ENCODE data around the gene OSBPL5.

The OSBPL5 gene

DNA sequence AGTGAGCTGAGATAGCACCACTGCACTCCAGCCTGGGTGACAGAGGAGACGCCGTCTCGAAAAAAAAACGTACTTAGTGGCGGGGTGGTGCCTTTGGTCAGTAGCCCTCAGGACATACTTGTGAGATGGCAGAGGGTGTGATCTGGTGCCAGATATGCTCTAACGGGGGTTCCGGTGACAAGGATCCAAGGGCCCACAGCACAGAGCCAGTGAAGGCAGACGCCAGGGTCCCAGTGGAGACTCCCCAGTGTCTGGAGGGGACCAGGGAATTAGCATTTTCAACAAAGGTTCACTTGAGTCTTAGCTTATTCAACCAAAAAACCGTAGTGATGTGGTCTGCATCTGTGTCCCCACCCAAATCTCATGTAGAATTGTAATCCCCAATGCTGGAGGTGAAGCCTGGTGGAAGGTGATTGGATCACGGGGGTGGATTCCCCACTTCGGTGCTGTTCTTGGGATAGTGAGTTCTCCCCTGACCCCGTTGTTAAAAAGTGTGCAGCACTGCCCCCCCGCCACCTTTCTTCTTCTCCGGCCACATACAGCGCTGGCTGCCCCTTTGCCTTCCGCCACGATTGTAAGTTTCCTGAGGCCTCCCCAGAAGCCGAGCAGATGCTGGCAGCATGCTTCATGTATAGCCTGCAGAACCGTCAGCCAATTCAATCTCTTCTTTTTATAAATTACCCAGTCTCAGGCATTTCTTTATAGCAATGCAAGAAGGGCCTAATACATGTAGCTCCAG is 26.6 kb upstream of the OSBPL5 start:
- TF ChIP-seq, protein P1, sequence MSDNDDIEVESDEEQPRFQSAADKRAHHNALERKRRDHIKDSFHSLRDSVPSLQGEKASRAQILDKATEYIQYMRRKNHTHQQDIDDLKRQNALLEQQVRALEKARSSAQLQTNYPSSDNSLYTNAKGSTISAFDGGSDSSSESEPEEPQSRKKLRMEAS (IDR thresholded peaks at IDR 0.05; ENCODE audit: low read depth, low read length): no peak
- TF ChIP-seq, protein P2, sequence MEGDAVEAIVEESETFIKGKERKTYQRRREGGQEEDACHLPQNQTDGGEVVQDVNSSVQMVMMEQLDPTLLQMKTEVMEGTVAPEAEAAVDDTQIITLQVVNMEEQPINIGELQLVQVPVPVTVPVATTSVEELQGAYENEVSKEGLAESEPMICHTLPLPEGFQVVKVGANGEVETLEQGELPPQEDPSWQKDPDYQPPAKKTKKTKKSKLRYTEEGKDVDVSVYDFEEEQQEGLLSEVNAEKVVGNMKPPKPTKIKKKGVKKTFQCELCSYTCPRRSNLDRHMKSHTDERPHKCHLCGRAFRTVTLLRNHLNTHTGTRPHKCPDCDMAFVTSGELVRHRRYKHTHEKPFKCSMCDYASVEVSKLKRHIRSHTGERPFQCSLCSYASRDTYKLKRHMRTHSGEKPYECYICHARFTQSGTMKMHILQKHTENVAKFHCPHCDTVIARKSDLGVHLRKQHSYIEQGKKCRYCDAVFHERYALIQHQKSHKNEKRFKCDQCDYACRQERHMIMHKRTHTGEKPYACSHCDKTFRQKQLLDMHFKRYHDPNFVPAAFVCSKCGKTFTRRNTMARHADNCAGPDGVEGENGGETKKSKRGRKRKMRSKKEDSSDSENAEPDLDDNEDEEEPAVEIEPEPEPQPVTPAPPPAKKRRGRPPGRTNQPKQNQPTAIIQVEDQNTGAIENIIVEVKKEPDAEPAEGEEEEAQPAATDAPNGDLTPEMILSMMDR (IDR thresholded peaks at IDR 0.05; ENCODE audit: low read depth, low read length): no peak
- no peak for TF ChIP-seq MYC (IDR thresholded peaks at IDR 0.05; ENCODE audit: low read depth, low read length)
- no peak for TF ChIP-seq POLR2A (IDR thresholded peaks at IDR 0.05; ENCODE audit: extremely low read depth, insufficient read length)
- H3K4me3 ChIP-seq (ENCODE audit: low read depth, low read length): no peak overlapping the region
- DNase-seq (ENCODE audit: low read depth): no peak

DNA sequence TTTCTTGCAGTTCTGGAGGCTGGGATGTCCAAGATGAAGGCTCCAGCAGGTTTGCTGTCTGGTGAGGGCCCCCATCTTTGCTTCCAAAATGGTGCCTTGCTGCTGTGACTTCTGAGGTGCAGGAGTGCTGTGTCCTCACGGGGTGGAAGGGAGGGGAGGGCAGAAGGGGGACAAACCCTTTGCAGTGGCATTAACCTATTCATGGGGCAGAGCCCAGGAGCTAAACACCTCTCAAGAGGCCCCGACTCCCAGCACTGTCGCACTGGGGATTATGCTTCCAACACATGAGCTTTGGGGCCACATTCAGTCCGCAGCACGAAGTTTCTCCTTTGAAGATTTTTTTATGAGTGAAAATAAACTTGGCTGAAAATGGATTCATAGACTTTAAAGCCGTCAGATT is 25.5 kb upstream of the OSBPL5 start:
- TF ChIP-seq MYC (IDR thresholded peaks at IDR 0.05; ENCODE audit: low read depth, low read length): no peak
- TF ChIP-seq POLR2A (IDR thresholded peaks at IDR 0.05; ENCODE audit: extremely low read depth, insufficient read length): no peak
- TF ChIP-seq, protein P1 (IDR thresholded peaks at IDR 0.05; ENCODE audit: low read depth, low read length): no peak
- TF ChIP-seq, protein P2 (IDR thresholded peaks at IDR 0.05; ENCODE audit: low read depth, low read length): no peak
- no peak overlapping the region for H3K4me3 ChIP-seq (ENCODE audit: low read depth, low read length)
- DNase-seq (ENCODE audit: low read depth): no peak

DNA sequence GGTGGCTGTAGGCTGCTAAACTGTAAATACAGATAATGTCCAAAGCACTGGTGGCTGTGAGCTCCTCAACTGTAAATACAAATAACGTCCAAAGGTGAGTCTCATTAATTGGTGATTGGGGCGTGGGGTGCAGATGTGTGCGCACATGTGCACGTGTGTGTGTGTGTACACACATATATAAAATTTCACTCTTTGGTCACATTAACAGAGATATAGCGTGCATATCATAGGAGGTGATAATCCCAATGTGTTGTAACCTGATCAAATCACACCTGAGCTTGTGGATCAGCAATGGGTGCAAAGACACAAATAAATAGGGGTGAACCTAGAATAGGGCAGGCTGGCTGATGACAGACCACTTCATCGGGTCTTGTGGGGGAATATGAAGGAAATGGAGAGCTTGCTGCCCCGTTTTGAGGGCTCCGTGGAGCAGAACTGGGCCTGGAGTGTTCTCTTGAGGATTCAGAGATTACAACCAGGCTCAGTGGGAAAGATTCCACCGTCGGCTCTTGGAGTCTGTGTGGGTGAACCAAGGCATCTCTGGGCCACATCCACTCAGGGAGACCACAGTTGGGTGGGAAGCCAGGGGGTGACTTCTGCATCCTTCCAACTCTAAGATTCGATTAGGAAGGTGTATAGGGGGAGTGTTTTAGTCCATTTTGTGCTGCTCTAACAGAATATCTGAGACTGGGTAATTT is 24.9 kb upstream of the OSBPL5 start:
- TF ChIP-seq MYC (IDR thresholded peaks at IDR 0.05; ENCODE audit: low read depth, low read length) (no peak), POLR2A (IDR thresholded peaks at IDR 0.05; ENCODE audit: extremely low read depth, insufficient read length) (no peak)
- TF ChIP-seq, protein P1 (IDR thresholded peaks at IDR 0.05; ENCODE audit: low read depth, low read length): no peak
- TF ChIP-seq, protein P2 (IDR thresholded peaks at IDR 0.05; ENCODE audit: low read depth, low read length): no peak
- no peak for DNase-seq (ENCODE audit: low read depth)
- H3K4me3 ChIP-seq (ENCODE audit: low read depth, low read length): no peak overlapping the region

DNA sequence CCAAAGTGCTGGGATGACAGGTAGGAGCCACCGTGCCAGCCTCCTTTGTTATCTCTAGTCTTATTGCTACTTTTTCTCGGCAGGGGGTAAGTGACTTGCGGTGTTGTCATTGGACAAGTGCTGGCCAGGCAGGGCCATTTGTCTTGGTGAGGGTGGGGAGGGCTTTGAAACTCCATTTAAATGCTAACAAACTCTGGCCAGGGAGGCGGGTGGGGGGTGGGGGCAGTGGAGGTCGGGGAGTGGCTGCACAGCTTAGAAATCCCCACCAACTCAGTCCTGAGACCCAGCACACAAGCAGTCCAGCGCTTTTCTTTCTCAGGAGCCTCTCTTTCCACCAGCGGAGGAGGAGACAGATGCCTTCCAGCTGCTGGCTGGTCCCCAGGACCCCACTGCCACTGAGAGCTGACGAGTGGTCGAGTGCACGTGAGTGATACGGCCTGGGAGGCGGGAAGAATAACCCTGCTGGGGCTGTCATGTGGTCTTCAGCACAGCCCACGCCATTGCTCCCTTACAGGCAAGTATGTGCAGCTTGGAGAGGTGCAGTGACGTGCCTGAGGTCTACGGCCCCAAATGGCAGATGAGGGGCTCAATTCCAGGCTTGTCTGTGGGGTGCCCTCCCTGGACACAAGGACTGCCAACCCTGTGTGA is 24.2 kb upstream of the OSBPL5 start:
- no peak overlapping the region for H3K4me3 ChIP-seq (ENCODE audit: low read depth, low read length)
- DNase-seq (ENCODE audit: low read depth): no peak
- TF ChIP-seq, protein P2 (IDR thresholded peaks at IDR 0.05; ENCODE audit: low read depth, low read length): no peak

DNA sequence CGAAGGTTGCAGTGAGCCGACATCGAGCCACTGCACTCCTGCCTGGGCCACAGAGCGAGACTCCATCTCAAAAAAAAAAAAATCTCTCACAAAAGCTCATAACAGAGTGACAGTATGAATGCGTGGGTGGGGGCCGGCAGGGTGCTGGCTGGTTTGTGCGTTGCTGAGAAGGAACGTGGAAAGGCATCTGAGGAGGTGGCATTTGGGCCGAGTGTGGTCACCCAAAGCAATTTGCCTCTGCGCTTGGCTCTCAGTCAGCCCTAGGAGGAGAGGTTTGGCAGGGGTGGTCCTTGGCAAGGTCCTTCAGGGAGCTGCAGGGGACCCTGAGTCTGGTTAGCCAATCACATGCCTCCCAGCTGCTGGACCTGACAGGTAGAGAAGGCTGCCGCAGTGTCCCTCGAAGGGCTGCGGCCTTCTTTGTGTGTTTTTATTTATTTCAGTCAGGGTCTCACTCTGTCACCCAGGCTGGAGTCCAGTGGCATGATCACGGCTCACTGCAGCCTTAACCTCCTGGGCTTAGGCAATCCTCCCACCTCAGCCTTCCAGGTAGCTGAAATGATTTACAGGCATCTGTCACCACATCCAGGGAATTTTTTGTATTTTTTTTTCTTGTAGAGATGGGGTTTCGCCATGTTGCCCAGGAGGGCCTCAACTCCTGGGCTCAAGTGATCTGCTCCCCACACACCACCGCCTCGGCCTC is 23.5 kb upstream of the OSBPL5 start:
- H3K4me3 ChIP-seq (ENCODE audit: low read depth, low read length): no peak overlapping the region
- no peak for DNase-seq (ENCODE audit: low read depth)
- TF ChIP-seq POLR2A (IDR thresholded peaks at IDR 0.05; ENCODE audit: extremely low read depth, insufficient read length) (no peak), MYC (IDR thresholded peaks at IDR 0.05; ENCODE audit: low read depth, low read length) (no peak)
- TF ChIP-seq, protein P1 (IDR thresholded peaks at IDR 0.05; ENCODE audit: low read depth, low read length): no peak
- TF ChIP-seq, protein P2 (IDR thresholded peaks at IDR 0.05; ENCODE audit: low read depth, low read length): no peak

Data from NB4 (cell line).